Motor neuron (in vitro differentiated cells): ENCODE data around the gene PLA2G2D. TPM values are rescaled to one million over a fixed set of nuclear protein-coding genes. Genes with fewer than 3 reads are reported as not detected.

Experiments used
- ATAC-seq, 8 experiments: fragments of 200-7000 bp; cut with Tn5 transposase; replicated peaks in 6 of 8; 2 replicates each; pipeline ENCODE4 v1.8.0; 2021; ENCODE audit warnings: mild to moderate bottlenecking in 8 of 8, moderate library complexity in 8 of 8
- H3K27ac ChIP-seq, 2 donors: fragments of 250-450 bp; sonication (Bioruptor Pico); 2 replicates each; pipeline ENCODE4 v1.9.0; 2021; ENCODE audit warnings: antibody characterized with exemption in 2 of 2, mild to moderate bottlenecking in 2 of 2, moderate library complexity in 1 of 2
- H3K4me1 ChIP-seq, 2 donors: fragments of 250-450 bp; sonication (Bioruptor Pico); replicated peaks in 1 of 2; 2 replicates each; pipeline ENCODE4 v1.6.1; 2021; ENCODE audit warnings: antibody characterized with exemption in 2 of 2, mild to moderate bottlenecking in 2 of 2, moderate library complexity in 1 of 2
- H3K4me3 ChIP-seq, 5 donors: fragments of 250-450 bp; sonication (Bioruptor Pico); 2 replicates each; pipeline ENCODE4 v1.9.0; 2021; ENCODE audit warnings: antibody characterized with exemption in 5 of 5, mild to moderate bottlenecking in 5 of 5, moderate library complexity in 4 of 5
- WGBS, 10 experiments: fragments of 450-650 bp; shearing (Covaris generic); methylation state at CpG; one replicate each; pipeline ENCODE4 v1.0.0; 2022; 5-methylcytosine and 5-hydroxymethylcytosine counted together
- in situ Hi-C, 9 experiments: fragments of 400-800 bp; cut with MboI; loops; one replicate each; pipeline ENCODE4 v1.15.0; 2021; ENCODE audit warnings: low sequenced_read_pairs in 9 of 9, low pct_unique_long_range_greater_than_20kb in 2 of 9; ENCODE audit not compliant: unreplicated experiment in 9 of 9
- total RNA-seq, 8 experiments: library from RNA; unstranded; fragments of 300-600 nt; gene quantifications; 2 replicates each; pipeline versions ENCODE4 v1.2.3 to v1.2.4, GENCODE V29; 2022

The PLA2G2D gene
- total RNA-seq, 8 experiments from 2014 or later = 0.09 to 1.0 (median 0.21) TPM; not detected in 3

GRCh38 chr1:20107351-20107750 is 12.0 kb downstream of the PLA2G2D start:
- peaks cover 9 to 11% of the 10 kb centered on the region in 2 donors for H3K4me1 ChIP-seq
- ATAC-seq = no peak
- in situ Hi-C loops = no loop called here
- 0 to 100% (median 71%) methylated on average over 1 to 4 of the region's 4 CpGs; no CpG with 5 or more reads in 4 of the 10 experiments for WGBS, 10 experiments
- H3K27ac ChIP-seq = no peak overlapping the region
- no peak overlapping the region for H3K4me3 ChIP-seq

GRCh38 chr1:20105856-20106255 is 13.5 kb downstream of the PLA2G2D start:
- Histone ChIP-seq H3K4me1 (peaks cover 9 to 11% of the 10 kb centered on the region in 2 donors), H3K4me3 (no peak overlapping the region), H3K27ac (no peak overlapping the region)
- no peak for ATAC-seq
- WGBS, 10 experiments = 0 to 43% (median 33%) methylated on average over 1 of the region's 1 CpG; no CpG with 5 or more reads in 5 of the 10 experiments
- in situ Hi-C loops = no loop called here

- in situ Hi-C loops = no loop called here
These were observed 16.5 kb downstream of the PLA2G2D start for GRCh38 chr1:20102875-20103274.

GRCh38 chr1:20100632-20101355 is 18.5 kb downstream of the PLA2G2D start:
- in situ Hi-C loops = no loop called here
- 0 to 100% (median 78%) methylated on average over 1 to 5 of the region's 14 CpGs; no CpG with 5 or more reads in 2 of the 10 experiments for WGBS, 10 experiments
- ATAC-seq = peak; percentile 35 to 97 (median 62)
- Histone ChIP-seq H3K4me3 (no peak overlapping the region), H3K27ac (no peak overlapping the region), H3K4me1 (no peaks in the 10 kb centered on the region)

More at GRCh38 chr1:20102875-20103274, 16.5 kb downstream of the PLA2G2D start:
- WGBS, 10 experiments = 0 to 86% (median 60%) methylated on average over 1 of the region's 1 CpG; no CpG with 5 or more reads in 1 of the 10 experiments
- no peaks in the 10 kb centered on the region for H3K4me1 ChIP-seq
- no peak overlapping the region for H3K27ac ChIP-seq
- peak in 2 of 8 experiments; percentile 32 to 60 for ATAC-seq
- H3K4me3 ChIP-seq = no peak overlapping the region

DNA sequence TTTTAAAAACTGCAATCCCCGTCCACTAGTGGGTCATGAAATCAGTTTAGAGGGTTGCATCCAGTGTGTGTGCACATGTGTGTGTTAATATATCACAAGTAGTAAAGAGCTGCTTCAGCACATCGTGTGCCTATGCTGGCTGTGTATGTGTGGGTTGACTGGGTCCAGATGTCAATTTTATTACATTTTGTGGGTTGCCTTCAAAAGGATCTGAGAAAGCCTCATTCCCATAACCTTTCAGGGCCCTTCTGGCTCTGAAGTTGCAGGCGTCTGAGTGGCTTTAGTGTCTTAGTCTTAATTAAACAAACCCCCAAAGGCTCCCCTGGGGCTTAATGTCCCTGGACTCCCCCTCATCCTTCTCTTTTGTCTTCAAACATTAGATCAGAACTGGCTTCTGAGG is 19.8 kb downstream of the PLA2G2D start:
- Histone ChIP-seq H3K4me3 (no peak overlapping the region), H3K4me1 (no peaks in the 10 kb centered on the region), H3K27ac (no peak overlapping the region)
- 40 to 80% (median 58%) methylated on average over 1 to 3 of the region's 3 CpGs; no CpG with 5 or more reads in 5 of the 10 experiments for WGBS, 10 experiments
- in situ Hi-C loops = no loop called here
- ATAC-seq = no peak

- Histone ChIP-seq H3K4me3 (no peak overlapping the region), H3K4me1 (no peaks in the 10 kb centered on the region), H3K27ac (no peak overlapping the region)
- no peak for ATAC-seq
- in situ Hi-C loops = no loop called here
- WGBS, 10 experiments = 58 to 81% (median 63%) methylated on average over 2 to 4 of the region's 7 CpGs; no CpG with 5 or more reads in 5 of the 10 experiments
These were observed 22.4 kb downstream of the PLA2G2D start for GRCh38 chr1:20096840-20097447.

GRCh38 chr1:20095564-20096434 is 23.5 kb downstream of the PLA2G2D start:
- 17 to 71% (median 45%) methylated on average over 1 to 5 of the region's 5 CpGs; no CpG with 5 or more reads in 2 of the 10 experiments for WGBS, 10 experiments
- ATAC-seq = peak in 2 of 8 experiments; percentile 39 to 50

GRCh38 chr1:20093940-20094391 is 25.4 kb downstream of the PLA2G2D start:
- no peak overlapping the region for H3K4me3 ChIP-seq
- peak in 2 of 8 experiments; percentile 40 to 60 for ATAC-seq
- in situ Hi-C loops = no loop called here
- H3K27ac ChIP-seq = no peak overlapping the region
- no peaks in the 10 kb centered on the region for H3K4me1 ChIP-seq
- WGBS, 10 experiments = 0 to 95% (median 83%) methylated on average over 1 to 5 of the region's 5 CpGs; no CpG with 5 or more reads in 2 of the 10 experiments

More at GRCh38 chr1:20095564-20096434, 23.5 kb downstream of the PLA2G2D start:
- Histone ChIP-seq H3K27ac (no peak overlapping the region), H3K4me1 (no peaks in the 10 kb centered on the region), H3K4me3 (no peak overlapping the region)
- in situ Hi-C loops = no loop called here

- no peak for ATAC-seq
- Histone ChIP-seq H3K4me1 (no peaks in the 10 kb centered on the region), H3K27ac (no peak overlapping the region), H3K4me3 (no peak overlapping the region)
- WGBS, 10 experiments = 28 to 81% (median 75%) methylated on average over 2 to 5 of the region's 5 CpGs
- in situ Hi-C loops = no loop called here
These were observed 26.0 kb downstream of the PLA2G2D start for GRCh38 chr1:20093303-20093702.

- no peak overlapping the region for H3K4me3 ChIP-seq
- no peak for ATAC-seq
- H3K4me1 ChIP-seq = no peaks in the 10 kb centered on the region
- in situ Hi-C loops = no loop called here
- 17 to 95% (median 80%) methylated on average over 1 to 6 of the region's 6 CpGs; no CpG with 5 or more reads in 4 of the 10 experiments for WGBS, 10 experiments
- no peak overlapping the region for H3K27ac ChIP-seq
These were observed 28.7 kb downstream of the PLA2G2D start for GRCh38 chr1:20090641-20091040.

DNA sequence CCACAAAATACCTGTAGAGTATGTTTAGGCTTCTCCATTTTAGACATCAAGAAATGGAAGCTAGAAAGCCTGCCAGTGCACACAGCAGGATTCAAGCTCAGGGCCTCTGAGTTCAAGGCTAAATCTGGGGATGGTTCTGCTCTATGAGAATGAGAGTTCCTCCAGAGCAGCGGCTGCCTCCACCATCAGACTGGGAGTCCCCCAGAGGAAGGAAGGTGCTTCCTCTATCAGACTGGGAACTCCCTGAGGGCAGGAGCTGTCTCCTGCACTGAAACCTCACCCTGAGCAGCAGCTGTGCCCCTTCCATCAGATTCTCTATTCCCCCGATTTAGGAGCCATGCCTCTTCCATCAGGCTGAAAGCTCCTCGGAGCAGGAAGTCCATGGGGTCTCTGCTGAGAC is 29.2 kb downstream of the PLA2G2D start:
- Histone ChIP-seq H3K4me3 (no peak overlapping the region), H3K27ac (no peak overlapping the region), H3K4me1 (no peaks in the 10 kb centered on the region)
- WGBS, 10 experiments = 0 to 100% (median 80%) methylated on average over 1 to 3 of the region's 3 CpGs; no CpG with 5 or more reads in 6 of the 10 experiments
- in situ Hi-C loops = no loop called here
- no peak for ATAC-seq

GRCh38 chr1:20089328-20090077 is 29.8 kb downstream of the PLA2G2D start:
- Histone ChIP-seq H3K4me1 (no peaks in the 10 kb centered on the region), H3K27ac (no peak overlapping the region), H3K4me3 (no peak overlapping the region)
- 73 to 100% (median 86%) methylated on average over 1 to 18 of the region's 19 CpGs for WGBS, 10 experiments
- ATAC-seq = no peak
- in situ Hi-C loops = no loop called here
